ENCODE data around the gene ACACA.
"Not testable (repeated sequence)": the region's sequence is repeated elsewhere in the genome, so short reads cannot be mapped to it uniquely, and the experiment has no call there.

The ACACA gene

DNA sequence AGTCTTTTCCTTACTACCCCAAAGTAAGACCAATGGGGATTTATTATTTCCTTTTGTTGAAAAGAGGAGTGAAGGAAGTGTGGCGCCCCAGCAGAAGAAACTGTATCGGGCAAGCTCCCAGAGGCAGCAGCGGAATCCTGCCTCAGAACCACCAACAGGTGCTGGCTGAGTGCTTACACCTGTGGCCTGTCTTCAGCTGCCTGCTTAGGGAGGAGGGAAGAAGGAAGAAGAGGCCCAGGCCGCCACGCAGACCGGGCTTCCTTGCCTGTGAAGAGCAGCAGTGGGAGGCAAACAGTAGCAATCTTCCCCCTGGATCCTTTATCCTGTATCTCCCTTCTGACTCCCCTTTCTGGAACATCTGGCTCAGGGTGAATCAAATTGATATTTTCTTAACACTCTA, 323.2 kb downstream of the ACACA start:
- FAIRE-seq (no peak), DNase-seq (ENCODE audit: insufficient read length, low spot score) (no peak)
- TF ChIP-seq TAF1 (IDR thresholded peaks at IDR 0.05; ENCODE audit: low read depth, low read length): no peak
- no peak for TF ChIP-seq PAX5 (IDR thresholded peaks at IDR 0.05; ENCODE audit: insufficient read depth, low read length, severe bottlenecking)
- no peak for TF ChIP-seq SPI1 (IDR thresholded peaks at IDR 0.05; ENCODE audit: low read depth, low read length)

DNA sequence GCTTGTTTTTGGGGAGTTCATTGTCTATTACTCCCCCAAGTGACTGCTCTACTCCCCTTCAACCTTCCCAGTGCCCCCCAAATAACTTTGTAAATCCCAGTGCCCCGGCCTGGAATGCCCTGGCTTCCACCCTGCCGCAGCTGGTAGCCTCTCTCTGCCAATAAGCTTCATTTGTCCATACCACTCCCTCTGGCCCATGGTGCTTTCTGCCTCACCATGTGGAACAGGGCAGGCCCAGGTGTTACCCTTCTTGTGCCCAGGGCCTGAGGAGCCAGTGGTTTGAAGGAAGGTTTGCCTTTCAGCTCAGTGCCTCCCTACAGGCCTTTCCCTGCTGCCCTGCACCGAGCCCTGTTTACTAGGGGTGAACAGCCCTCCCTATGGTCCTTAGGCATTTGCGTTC, 323.7 kb downstream of the ACACA start:
- DNase-seq (ENCODE audit: insufficient read length, low spot score): no peak
- FAIRE-seq: no peak
- no peak for TF ChIP-seq POU2F2 (IDR thresholded peaks at IDR 0.05; ENCODE audit: low read depth, low read length)
- no peak for TF ChIP-seq POLR2A (IDR thresholded peaks at IDR 0.05; ENCODE audit: low read depth, low read length)
- TF ChIP-seq TAF1 (IDR thresholded peaks at IDR 0.05; ENCODE audit: low read depth, low read length): no peak

DNA sequence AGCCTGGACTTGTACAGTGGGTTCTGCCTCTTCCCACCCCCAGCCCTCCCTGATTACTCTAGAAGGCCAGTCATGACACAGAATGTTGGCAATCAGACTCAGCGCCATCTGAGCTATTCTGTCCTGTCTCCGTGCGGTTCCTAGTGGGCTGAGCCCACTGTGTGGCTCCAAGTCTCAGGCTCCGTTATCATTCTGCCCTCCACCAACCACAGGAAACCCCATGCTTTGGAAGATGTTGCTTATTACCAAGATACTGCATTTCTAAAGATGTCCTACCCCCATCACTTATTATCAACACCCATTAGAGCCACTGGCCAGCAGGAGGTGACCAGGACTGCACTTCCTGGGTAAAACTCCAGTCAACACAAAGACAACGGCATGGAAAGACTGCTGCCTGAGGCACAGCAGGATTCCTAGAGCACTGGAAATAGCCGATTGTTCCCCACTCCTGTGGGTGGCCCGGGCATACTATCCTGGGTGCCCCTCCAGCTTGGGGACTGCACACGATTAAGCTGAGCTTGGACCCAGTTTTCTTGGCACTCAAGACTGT, 324.2 kb downstream of the ACACA start:
- FAIRE-seq: no peak
- DNase-seq (ENCODE audit: insufficient read length, low spot score): no peak
- TF ChIP-seq POLR2AphosphoS5 (IDR thresholded peaks at IDR 0.05; ENCODE audit: low read depth, low read length): no peak
- TF ChIP-seq POLR2A (IDR thresholded peaks at IDR 0.05; ENCODE audit: low read depth, low read length): no peak
- no peak for TF ChIP-seq TAF1 (IDR thresholded peaks at IDR 0.05; ENCODE audit: low read depth, low read length)
- TF ChIP-seq SPI1 (IDR thresholded peaks at IDR 0.05; ENCODE audit: low read depth, low read length): no peak
- no peak for TF ChIP-seq PAX5 (IDR thresholded peaks at IDR 0.05; ENCODE audit: insufficient read depth, low read length, severe bottlenecking)
- no peak for TF ChIP-seq POU2F2 (IDR thresholded peaks at IDR 0.05; ENCODE audit: low read depth, low read length)

DNA sequence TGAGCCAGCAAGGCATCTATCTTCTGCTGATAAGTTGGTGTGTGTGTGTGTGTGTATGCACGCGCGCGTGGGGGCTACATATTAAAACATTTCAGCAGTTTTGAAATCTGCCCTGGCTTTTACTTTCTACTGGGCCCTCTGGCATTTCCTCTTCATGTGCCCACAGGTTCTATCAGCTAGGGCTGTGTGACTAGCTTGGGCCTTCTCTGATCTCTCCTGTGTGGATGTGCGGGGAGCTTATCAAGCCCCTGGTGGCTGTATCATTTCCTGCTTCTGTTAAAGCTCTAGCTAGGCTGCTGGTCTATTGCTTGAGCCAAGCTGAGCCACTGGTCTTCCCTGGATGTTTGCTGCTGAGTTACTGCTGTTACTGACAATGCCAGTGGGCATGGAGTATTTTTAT, 325.3 kb downstream of the ACACA start:
- TF ChIP-seq POLR2A (IDR thresholded peaks at IDR 0.05; ENCODE audit: low read depth, low read length) (no peak), TAF1 (IDR thresholded peaks at IDR 0.05; ENCODE audit: low read depth, low read length) (no peak), PAX5 (IDR thresholded peaks at IDR 0.05; ENCODE audit: insufficient read depth, low read length, severe bottlenecking) (no peak), POU2F2 (IDR thresholded peaks at IDR 0.05; ENCODE audit: low read depth, low read length) (no peak), POLR2AphosphoS5 (IDR thresholded peaks at IDR 0.05; ENCODE audit: low read depth, low read length) (no peak), SPI1 (IDR thresholded peaks at IDR 0.05; ENCODE audit: low read depth, low read length) (no peak)
- FAIRE-seq: no peak

DNA sequence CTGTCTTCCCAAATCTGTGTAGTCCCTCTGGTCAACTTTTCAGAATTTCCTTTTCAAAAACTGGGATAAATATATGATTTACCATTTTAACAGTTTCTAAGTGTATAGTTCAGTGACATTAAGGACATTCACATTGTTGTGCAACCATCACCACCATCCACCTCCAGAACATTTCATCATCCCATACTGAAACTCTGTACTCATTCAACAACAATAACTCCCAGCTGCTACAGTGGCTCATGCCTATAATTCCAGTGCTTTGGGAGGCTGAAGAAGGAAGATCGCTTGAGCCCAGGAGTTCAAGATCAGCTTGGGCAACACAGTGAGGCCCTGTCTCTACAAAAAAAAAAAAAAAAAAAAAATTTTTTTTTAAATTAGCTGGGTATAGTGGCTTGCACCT, 326.9 kb downstream of the ACACA start:
- FAIRE-seq (no peak), DNase-seq (ENCODE audit: insufficient read length, low spot score) (no peak)
- TF ChIP-seq TAF1 (IDR thresholded peaks at IDR 0.05; ENCODE audit: low read depth, low read length) (no peak), POLR2AphosphoS5 (IDR thresholded peaks at IDR 0.05; ENCODE audit: low read depth, low read length) (no peak), POLR2A (IDR thresholded peaks at IDR 0.05; ENCODE audit: low read depth, low read length) (no peak), SPI1 (IDR thresholded peaks at IDR 0.05; ENCODE audit: low read depth, low read length) (no peak), POU2F2 (IDR thresholded peaks at IDR 0.05; ENCODE audit: low read depth, low read length) (no peak), PAX5 (IDR thresholded peaks at IDR 0.05; ENCODE audit: insufficient read depth, low read length, severe bottlenecking) (no peak)

More for the DNA sequence above, 325.3 kb downstream of the ACACA start:
- no peak for DNase-seq (ENCODE audit: insufficient read length, low spot score)

DNA sequence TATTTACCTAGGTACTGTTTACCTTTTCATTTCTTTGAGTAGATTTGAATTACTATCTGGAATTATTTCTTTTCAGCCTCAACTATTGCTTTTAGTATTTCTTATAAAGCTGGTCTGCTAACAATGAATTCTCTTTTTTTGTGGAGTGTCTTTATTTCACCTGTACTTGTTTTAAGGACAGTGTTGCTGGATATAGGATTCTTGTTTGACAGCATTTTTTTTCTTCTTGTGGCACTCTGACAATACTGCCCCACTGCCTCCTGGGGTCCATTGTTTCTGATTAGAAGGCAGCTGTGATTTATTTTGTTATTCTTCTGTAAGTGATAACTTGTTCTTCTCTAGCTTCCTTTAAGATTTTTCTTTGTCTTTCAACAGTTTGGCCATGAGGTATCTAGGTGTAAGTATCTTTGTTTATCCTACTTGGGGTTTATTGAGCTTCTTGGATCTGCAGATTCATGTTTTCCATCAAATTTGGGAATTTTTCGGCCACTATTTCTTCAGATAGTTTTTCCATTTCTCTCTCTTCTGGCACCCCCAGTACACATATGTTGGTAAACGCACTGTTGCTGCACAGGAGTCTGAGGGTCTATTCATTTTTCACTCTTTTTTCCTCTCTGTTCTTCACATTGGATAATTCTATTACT, 327.4 kb downstream of the ACACA start:
- TF ChIP-seq TAF1 (IDR thresholded peaks at IDR 0.05; ENCODE audit: low read depth, low read length) (no peak), POU2F2 (IDR thresholded peaks at IDR 0.05; ENCODE audit: low read depth, low read length) (no peak), SPI1 (IDR thresholded peaks at IDR 0.05; ENCODE audit: low read depth, low read length) (no peak), POLR2AphosphoS5 (IDR thresholded peaks at IDR 0.05; ENCODE audit: low read depth, low read length) (no peak), POLR2A (IDR thresholded peaks at IDR 0.05; ENCODE audit: low read depth, low read length) (no peak), PAX5 (IDR thresholded peaks at IDR 0.05; ENCODE audit: insufficient read depth, low read length, severe bottlenecking) (no peak)
- no peak for DNase-seq (ENCODE audit: insufficient read length, low spot score)
- FAIRE-seq: no peak

DNA sequence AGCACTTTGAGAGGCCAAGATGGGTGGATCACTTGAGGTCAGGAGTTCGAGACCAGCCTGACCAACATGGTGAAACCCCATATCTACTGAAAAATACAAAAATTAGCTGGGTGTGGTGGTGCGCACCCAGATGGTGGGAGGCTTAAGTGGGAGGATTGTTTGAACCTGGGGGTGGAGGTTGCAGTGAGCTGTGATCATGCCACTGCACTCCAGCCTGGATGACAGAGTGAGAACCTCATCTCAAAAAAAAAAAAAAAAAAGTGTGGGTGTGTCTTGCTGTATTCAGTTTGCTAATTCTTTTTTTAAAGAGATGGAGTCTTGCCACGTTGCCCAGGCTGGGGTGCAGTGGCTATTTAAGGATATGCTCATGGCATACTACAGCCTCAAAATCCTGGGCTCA, 333.2 kb downstream of the ACACA start:
- FAIRE-seq; DNase-seq (ENCODE audit: insufficient read length, low spot score): not testable (repeated sequence)

DNA sequence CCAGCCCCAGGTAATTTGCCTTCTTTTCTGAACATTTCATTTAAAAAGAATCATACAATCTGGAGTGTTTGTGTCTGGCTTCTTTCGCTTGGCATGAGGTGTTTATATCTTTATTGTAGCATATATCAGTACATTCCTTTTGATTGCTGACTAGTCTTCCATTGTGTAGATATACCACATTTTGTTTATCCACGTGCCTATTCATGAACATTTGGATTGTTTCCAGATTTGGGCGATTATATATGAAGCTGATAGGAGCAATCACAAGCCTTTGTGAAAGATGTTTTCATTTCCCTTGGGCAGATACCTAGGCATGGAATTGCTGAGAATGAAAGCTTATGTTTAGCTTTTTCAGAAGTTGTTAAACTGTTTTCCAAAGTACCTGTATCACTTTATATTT, 337.5 kb downstream of the ACACA start:
- FAIRE-seq: no peak
- TF ChIP-seq TAF1 (IDR thresholded peaks at IDR 0.05; ENCODE audit: low read depth, low read length) (no peak), PAX5 (IDR thresholded peaks at IDR 0.05; ENCODE audit: insufficient read depth, low read length, severe bottlenecking) (no peak), SPI1 (IDR thresholded peaks at IDR 0.05; ENCODE audit: low read depth, low read length) (no peak), POLR2A (IDR thresholded peaks at IDR 0.05; ENCODE audit: low read depth, low read length) (no peak), POLR2AphosphoS5 (IDR thresholded peaks at IDR 0.05; ENCODE audit: low read depth, low read length) (no peak)
- DNase-seq (ENCODE audit: insufficient read length, low spot score): no peak

DNA sequence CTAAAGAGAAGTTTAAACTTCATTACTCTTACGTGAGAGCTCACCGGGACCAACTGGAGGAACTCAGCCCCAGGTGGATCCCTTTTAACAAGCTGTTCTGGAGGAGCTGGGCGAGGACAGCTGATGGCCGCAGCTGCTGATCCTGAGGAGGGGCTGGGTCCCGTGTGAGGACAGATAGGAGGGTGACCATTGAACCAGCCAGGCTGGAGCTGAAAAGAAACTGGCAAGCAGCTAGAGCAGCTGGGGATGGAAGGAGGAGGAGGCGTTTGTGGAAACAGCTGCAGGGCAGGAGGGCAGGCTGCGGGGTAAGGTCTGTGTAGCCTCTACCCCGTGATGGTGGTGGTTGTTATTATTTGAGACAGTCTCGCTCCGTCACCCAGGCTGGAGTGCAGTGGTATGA, 338.4 kb downstream of the ACACA start:
- no peak for FAIRE-seq
- no peak for DNase-seq (ENCODE audit: insufficient read length, low spot score)
- no peak for TF ChIP-seq TAF1 (IDR thresholded peaks at IDR 0.05; ENCODE audit: low read depth, low read length)
- TF ChIP-seq POU2F2 (IDR thresholded peaks at IDR 0.05; ENCODE audit: low read depth, low read length): no peak
- no peak for TF ChIP-seq POLR2AphosphoS5 (IDR thresholded peaks at IDR 0.05; ENCODE audit: low read depth, low read length)
- TF ChIP-seq PAX5 (IDR thresholded peaks at IDR 0.05; ENCODE audit: insufficient read depth, low read length, severe bottlenecking): no peak
- no peak for TF ChIP-seq SPI1 (IDR thresholded peaks at IDR 0.05; ENCODE audit: low read depth, low read length)
- TF ChIP-seq POLR2A (IDR thresholded peaks at IDR 0.05; ENCODE audit: low read depth, low read length): no peak

DNA sequence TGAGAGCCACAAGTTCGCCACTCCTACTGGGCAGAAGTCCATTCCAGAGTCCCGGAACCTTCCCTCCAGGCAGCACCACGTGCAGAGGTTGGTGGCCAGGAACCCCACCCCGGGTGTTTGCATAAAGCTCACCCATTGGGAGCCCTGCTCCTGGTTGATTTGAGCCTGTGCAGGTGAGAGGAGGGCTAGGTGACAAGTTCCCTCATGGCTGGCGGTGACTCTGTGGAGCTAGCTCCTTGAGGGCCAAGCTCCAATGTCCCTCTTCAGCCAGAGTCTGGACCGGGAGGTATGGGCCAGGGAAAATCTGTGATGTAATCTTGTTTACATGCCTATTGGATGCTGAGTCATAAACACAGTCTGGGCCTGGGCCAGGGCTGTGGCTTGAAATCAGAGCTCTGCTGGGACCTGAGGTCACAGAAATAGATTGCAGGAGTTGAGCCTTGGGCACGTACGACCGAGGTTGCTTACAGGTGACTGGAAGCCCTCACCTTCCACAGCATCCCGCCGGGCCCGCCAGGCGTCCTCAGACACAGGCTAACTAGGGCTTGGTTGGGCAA, 339.0 kb downstream of the ACACA start:
- DNase-seq (ENCODE audit: insufficient read length, low spot score) (no peak), FAIRE-seq (no peak)
- TF ChIP-seq POLR2AphosphoS5 (IDR thresholded peaks at IDR 0.05; ENCODE audit: low read depth, low read length) (no peak), TAF1 (IDR thresholded peaks at IDR 0.05; ENCODE audit: low read depth, low read length) (no peak), POU2F2 (IDR thresholded peaks at IDR 0.05; ENCODE audit: low read depth, low read length) (no peak), POLR2A (IDR thresholded peaks at IDR 0.05; ENCODE audit: low read depth, low read length) (no peak), SPI1 (IDR thresholded peaks at IDR 0.05; ENCODE audit: low read depth, low read length) (no peak), PAX5 (IDR thresholded peaks at IDR 0.05; ENCODE audit: insufficient read depth, low read length, severe bottlenecking) (no peak)

Measured in GM12891 (cell line).